Osteoblast (primary cell): ENCODE measurements around the gene ZNF74. TPM values are rescaled to one million over a fixed set of nuclear protein-coding genes. Genes with fewer than 3 reads are reported as not detected.

Source experiments
- DNase-seq: peaks from one replicate; pipeline ENCODE4 v3.0.0; 2011; ENCODE audit warnings: low spot score, mixed read lengths; ENCODE audit not compliant: insufficient read length; ENCODE audit errors: missing footprints
- H2AFZ ChIP-seq: 2 replicates; pipeline ENCODE4 v1.6.0; 2011; ENCODE audit warnings: mild to moderate bottlenecking, low read length
- H3K27ac ChIP-seq: 2 replicates; pipeline ENCODE4 v1.5.1; 2011; ENCODE audit warnings: mild to moderate bottlenecking, low read depth, low read length, moderate library complexity
- H3K27me3 ChIP-seq: 2 replicates; pipeline ENCODE4 v1.6.0; 2012; ENCODE audit warnings: mild to moderate bottlenecking, control low read depth, inconsistent platforms, low read length, moderate library complexity; ENCODE audit not compliant: insufficient read depth
- H3K36me3 ChIP-seq: 2 replicates; pipeline ENCODE4 v1.5.1; 2011; ENCODE audit warnings: mild to moderate bottlenecking, low read length, control low read depth, moderate library complexity; ENCODE audit not compliant: insufficient read depth
- H3K4me1 ChIP-seq: 2 replicates; pipeline ENCODE4 v1.5.1; 2011; ENCODE audit warnings: mild to moderate bottlenecking, low read length, control low read depth, moderate library complexity; ENCODE audit not compliant: insufficient read depth
- H3K4me2 ChIP-seq: 2 replicates; pipeline ENCODE4 v1.6.0; 2011; ENCODE audit warnings: mild to moderate bottlenecking, low read length; ENCODE audit not compliant: insufficient read depth
- H3K4me3 ChIP-seq: fragments of 200-600 bp; sonication (generic); 3 replicates; pipeline ENCODE4 v1.5.1; 2012; ENCODE audit warnings: mild to moderate bottlenecking, low read length, inconsistent platforms; ENCODE audit not compliant: insufficient read depth
- H3K79me2 ChIP-seq: 2 replicates; pipeline ENCODE4 v1.6.0; 2012; ENCODE audit warnings: mild to moderate bottlenecking, low read length, control low read depth, inconsistent platforms; ENCODE audit not compliant: insufficient read depth
- H3K9me3 ChIP-seq: 2 replicates; pipeline ENCODE4 v1.5.1; 2011; ENCODE audit warnings: low read depth, low read length, control low read depth
- H4K20me1 ChIP-seq: 2 replicates; pipeline ENCODE4 v1.6.0; 2012; ENCODE audit warnings: mild to moderate bottlenecking, low read length, control low read depth; ENCODE audit not compliant: insufficient read depth
- CTCF ChIP-seq: IDR thresholded peaks from 2 replicates; pipeline ENCODE4 v1.5.1; 2011; ENCODE audit warnings: mild to moderate bottlenecking, low read depth, low read length, moderate library complexity; ENCODE audit errors: extremely low read depth
- total RNA-seq: library from RNA; depleted of rRNA; stranded (reverse); fragments of >200 nt; gene quantifications from 2 replicates; pipeline ENCODE4 v1.2.3, GENCODE V29; 2012

Gene ZNF74
- total RNA-seq, 1 donor, result 13.8 TPM

- H3K79me2 ChIP-seq, result no peaks in the 10 kb centered on the region
- peaks cover under 1% of the 10 kb centered on the region for H3K4me1 ChIP-seq
- peaks cover 31% of the 10 kb centered on the region for H3K36me3 ChIP-seq
- peak; percentile 51 for DNase-seq
- no peak overlapping the region for H3K27ac ChIP-seq
- H3K9me3 ChIP-seq, result no peaks in the 10 kb centered on the region
- H4K20me1 ChIP-seq, result peaks cover 6% of the 10 kb centered on the region
- no peak overlapping the region for H3K4me2 ChIP-seq
- H3K27me3 ChIP-seq, result no peaks in the 10 kb centered on the region
- no peak overlapping the region for H3K4me3 ChIP-seq
- TF ChIP-seq CTCF, result no peak
- no peak overlapping the region for H2AFZ ChIP-seq
Observed at GRCh38 chr22:20444325-20444724, 50.4 kb downstream of the ZNF74 start.

GRCh38 chr22:20446383-20446970 lies 52.5 kb downstream of the ZNF74 start:
- no peaks in the 10 kb centered on the region for H3K27me3 ChIP-seq
- H3K4me2 ChIP-seq, result no peak overlapping the region
- H3K4me3 ChIP-seq, result no peak overlapping the region
- H3K27ac ChIP-seq, result no peak overlapping the region
- DNase-seq, result no peak
- no peaks in the 10 kb centered on the region for H3K79me2 ChIP-seq
- H4K20me1 ChIP-seq, result no peaks in the 10 kb centered on the region
- TF ChIP-seq CTCF, result no peak
- H2AFZ ChIP-seq, result no peak overlapping the region
- peaks cover 31% of the 10 kb centered on the region for H3K36me3 ChIP-seq
- H3K9me3 ChIP-seq, result no peaks in the 10 kb centered on the region
- no peaks in the 10 kb centered on the region for H3K4me1 ChIP-seq

GRCh38 chr22:20448630-20449029 lies 54.7 kb downstream of the ZNF74 start:
- no peak overlapping the region for H3K27ac ChIP-seq
- H3K4me3 ChIP-seq, result no peak overlapping the region
- peak; percentile 73 for DNase-seq
- no peak for TF ChIP-seq CTCF
- no peak overlapping the region for H2AFZ ChIP-seq
- H3K4me2 ChIP-seq, result no peak overlapping the region
- H3K36me3 ChIP-seq, result peaks cover 29% of the 10 kb centered on the region
- no peaks in the 10 kb centered on the region for H3K27me3 ChIP-seq
- H3K79me2 ChIP-seq, result no peaks in the 10 kb centered on the region
- H3K4me1 ChIP-seq, result no peaks in the 10 kb centered on the region
- H4K20me1 ChIP-seq, result no peaks in the 10 kb centered on the region
- no peaks in the 10 kb centered on the region for H3K9me3 ChIP-seq

- Histone ChIP-seq H2AFZ (no peak overlapping the region), H3K27ac (no peak overlapping the region), H3K4me2 (no peak overlapping the region), H3K9me3 (no peaks in the 10 kb centered on the region), H3K36me3 (peaks cover 27% of the 10 kb centered on the region), H3K79me2 (no peaks in the 10 kb centered on the region), H3K27me3 (no peaks in the 10 kb centered on the region), H4K20me1 (peaks cover under 1% of the 10 kb centered on the region), H3K4me1 (no peaks in the 10 kb centered on the region), H3K4me3 (no peak overlapping the region)
- no peak for TF ChIP-seq CTCF
- DNase-seq, result no peak
Observed at GRCh38 chr22:20449819-20450550, 56.0 kb downstream of the ZNF74 start.
